Measurements from ENCODE around the gene MKLN1. TPM values are rescaled to one million over a fixed set of nuclear protein-coding genes. Genes with fewer than 3 reads are reported as not detected.

Gene MKLN1
- total and polyA plus RNA-seq, 2 of the 13 experiments (the other 11 are each of a cell fraction or from before 2014, with no cell fraction given) = 33.6 to 43.5 TPM

GRCh38 chr7:131330299-131330698 lies 2.6 kb downstream of the MKLN1 start:
- Histone ChIP-seq H3K79me2 (ENCODE audit: insufficient read depth, low read length) (peaks cover 77% of the 10 kb centered on the region), H3K9ac (ENCODE audit: insufficient read depth, low read depth, low read length) (peak overlapping the region; percentile 100; the same call in 1 of the 2 replicates), H3K4me2 (ENCODE audit: low read depth, low read length) (peak overlapping the region; percentile 96), H3K9me3 (ENCODE audit: low read length) (no peaks in the 10 kb centered on the region), H3K4me1 (ENCODE audit: insufficient read depth, low read length) (peaks cover 47% of the 10 kb centered on the region), H3K36me3 (replicated peaks in 1 of 2; ENCODE audit: control insufficient read depth in 1 of 2, insufficient read depth in 2 of 2, low read length in 2 of 2) (no peaks in the 10 kb centered on the region), H3K4me3 (replicated peaks in 1 of 3; ENCODE audit: insufficient read depth in 1 of 3, low read depth in 2 of 3, low read length in 3 of 3) (peak overlapping the region; percentile 92 to 100 (median 99); a peak in 5 of 6 replicates), H4K20me1 (ENCODE audit: insufficient read depth, low read length) (peaks cover 45% of the 10 kb centered on the region), H2AFZ (ENCODE audit: low read length) (no peak overlapping the region), H3K27ac (ENCODE audit: extremely low read length, insufficient read depth, low read length) (no peak overlapping the region), H3K27me3 (ENCODE audit: control insufficient read depth in 1 of 2, insufficient read depth in 2 of 2, low read length in 2 of 2) (no peaks in the 10 kb centered on the region; a peak in 1 of 5 replicates)
- ChIA-PET POLR2A (no interaction called here), CTCF (ENCODE audit: low intra/inter-chr PET ratio, low total read pairs) (no interaction called here)
- WGBS (ENCODE audit: low lambda C conversion rate) = 27% methylated on average over 4 of the region's 4 CpGs
- no peak for FAIRE-seq
- DNase-seq (ENCODE audit: low spot score) = no peak
- BruUV-seq (replicated peaks) = no TSS peak
- intact Hi-C loops (cut with micrococcal nuclease; ENCODE audit: unreplicated experiment) (no loop called here), in situ Hi-C loops (cut with HindIII; ENCODE audit: extremely low pct_ligation_motif_present, low pct_unique_long_range_greater_than_20kb) (no loop called here)
- TF ChIP-seq MAF1 (CRISPR knock-in tag; IDR thresholded peaks at IDR 0.05; ENCODE audit: borderline replicate concordance) (no peak), ARID3A (IDR thresholded peaks at IDR 0.05; ENCODE audit: low read depth, low read length) (no peak), ZNF3 (CRISPR knock-in tag; IDR thresholded peaks at IDR 0.05) (no peak), CREB1 (IDR thresholded peaks at IDR 0.05) (no peak), CREB1 (CRISPR knock-in tag; IDR thresholded peaks at IDR 0.05) (no peak), AHR (CRISPR knock-in tag; IDR thresholded peaks at IDR 0.05) (no peak), ZZZ3 (CRISPR knock-in tag; IDR thresholded peaks at IDR 0.05; ENCODE audit: borderline replicate concordance) (no peak)
- no peak for ATAC-seq

GRCh38 chr7:131331806-131332205 lies 4.1 kb downstream of the MKLN1 start:
- Histone ChIP-seq H4K20me1 (ENCODE audit: insufficient read depth, low read length) (peaks cover 49% of the 10 kb centered on the region), H3K4me3 (replicated peaks in 1 of 3; ENCODE audit: insufficient read depth in 1 of 3, low read depth in 2 of 3, low read length in 3 of 3) (peak overlapping the region in 1 of 3 experiments; percentile 8; a peak in 2 of 6 replicates), H3K9me3 (ENCODE audit: low read length) (peaks cover 12% of the 10 kb centered on the region), H3K79me2 (ENCODE audit: insufficient read depth, low read length) (peaks cover 92% of the 10 kb centered on the region), H3K4me2 (ENCODE audit: low read depth, low read length) (peak overlapping the region; percentile 40), H3K36me3 (replicated peaks in 1 of 2; ENCODE audit: control insufficient read depth in 1 of 2, insufficient read depth in 2 of 2, low read length in 2 of 2) (0 out of 5 replicates have a peak, but pooled peaks cover 0 to 2% of the 10 kb centered on the region in 2 experiments), H3K4me1 (ENCODE audit: insufficient read depth, low read length) (peaks cover 31% of the 10 kb centered on the region), H3K27me3 (ENCODE audit: control insufficient read depth in 1 of 2, insufficient read depth in 2 of 2, low read length in 2 of 2) (no peaks in the 10 kb centered on the region; a peak in 1 of 5 replicates), H3K9ac (ENCODE audit: insufficient read depth, low read depth, low read length) (no peak overlapping the region), H2AFZ (ENCODE audit: low read length) (no peak overlapping the region), H3K27ac (ENCODE audit: extremely low read length, insufficient read depth, low read length) (no peak overlapping the region)
- DNase-seq (ENCODE audit: low spot score) = peak; percentile 12
- ATAC-seq = no peak
- no peak for FAIRE-seq
- WGBS (ENCODE audit: low lambda C conversion rate) = 81% methylated on average over 1 of the region's 1 CpG
- ChIA-PET CTCF (ENCODE audit: low intra/inter-chr PET ratio, low total read pairs) (no interaction called here), POLR2A (no interaction called here)
- no TSS peak for BruUV-seq (replicated peaks)
- intact Hi-C loops (cut with micrococcal nuclease; ENCODE audit: unreplicated experiment) = no loop called here
- in situ Hi-C loops (cut with HindIII; ENCODE audit: extremely low pct_ligation_motif_present, low pct_unique_long_range_greater_than_20kb) = no loop called here
- no peak for TF ChIP-seq CREB3 (CRISPR knock-in tag; IDR thresholded peaks at IDR 0.05)
- TF ChIP-seq ZNF879 (CRISPR knock-in tag; IDR thresholded peaks at IDR 0.05) = no peak
- TF ChIP-seq ZNF326 (CRISPR knock-in tag; IDR thresholded peaks at IDR 0.05; ENCODE audit: borderline replicate concordance) = no peak
- TF ChIP-seq ARID3A (IDR thresholded peaks at IDR 0.05; ENCODE audit: low read depth, low read length) = peak; percentile 65
- TF ChIP-seq ZNF800 (CRISPR knock-in tag; IDR thresholded peaks at IDR 0.05) = no peak
- TF ChIP-seq TBL1XR1 (IDR thresholded peaks at IDR 0.05; ENCODE audit: borderline replicate concordance, low read length, partially characterized antibody) = no peak
- TF ChIP-seq ZNF780A (CRISPR knock-in tag; IDR thresholded peaks at IDR 0.05) = no peak

Data from HepG2 (cell line).